NCI-H526 (cell line): Measurements from ENCODE around the gene HMGCS2.
A peak's percentile ranks its signal among the peaks of the same experiment; 100 is the strongest.
"Not testable (repeated sequence)": the region's sequence is repeated elsewhere in the genome, so short reads cannot be mapped to it uniquely, and the experiment has no call there.

ENCODE experiments used
- DNase-seq, 2 experiments: peaks; one replicate each; lab custom pipeline; 2025; lab: John Stamatoyannopoulos, UW

Gene HMGCS2

DNA sequence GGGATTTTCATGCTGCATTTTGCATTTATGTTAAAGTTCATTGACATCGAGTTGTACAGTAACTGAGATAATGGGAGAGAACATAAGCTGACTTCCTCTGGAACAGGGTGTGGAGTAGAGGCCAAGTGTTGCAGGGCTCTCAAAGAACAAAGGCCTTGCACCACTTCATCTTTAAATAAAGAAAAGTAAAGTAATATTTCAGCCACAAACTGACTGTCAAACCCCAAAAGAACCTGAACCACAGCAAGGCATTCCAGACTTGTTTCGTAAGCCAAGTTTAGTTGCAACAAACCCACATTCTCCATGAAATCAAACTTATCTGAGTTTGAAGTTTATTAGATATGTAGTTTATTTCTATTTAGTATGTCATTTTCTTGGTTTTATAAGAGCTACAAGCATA lies 19.1 kb upstream of the HMGCS2 start:
- DNase-seq, result no peak

GRCh38 chr1:119786473-119787050 lies 17.9 kb upstream of the HMGCS2 start:
- DNase-seq, result not testable (repeated sequence)

DNA sequence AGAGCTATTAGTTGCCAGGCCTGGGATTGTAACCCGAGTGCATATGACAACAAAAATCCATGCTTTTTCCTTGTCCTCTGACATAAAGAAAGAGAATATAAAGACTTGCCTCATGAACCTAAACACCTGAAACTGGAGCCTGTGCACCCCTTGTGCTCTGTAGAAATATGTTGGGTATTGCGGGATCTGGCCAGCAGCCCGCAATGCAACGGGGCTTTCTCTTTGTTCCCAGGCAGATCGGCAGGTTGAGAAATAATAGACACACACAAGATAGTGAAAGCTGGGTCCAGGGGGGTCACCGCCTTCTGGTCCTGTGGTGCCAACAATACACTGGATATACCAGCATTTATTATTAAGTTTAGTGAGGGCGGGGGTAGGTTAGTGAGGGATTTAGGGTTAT lies 17.3 kb upstream of the HMGCS2 start:
- not testable (repeated sequence) for DNase-seq

GRCh38 chr1:119784191-119784781 lies 15.6 kb upstream of the HMGCS2 start:
- no peak for DNase-seq

GRCh38 chr1:119783354-119784185 lies 14.9 kb upstream of the HMGCS2 start:
- no peak for DNase-seq

- DNase-seq, result no peak
Measured at GRCh38 chr1:119782631-119783325, 14.1 kb upstream of the HMGCS2 start.

DNA sequence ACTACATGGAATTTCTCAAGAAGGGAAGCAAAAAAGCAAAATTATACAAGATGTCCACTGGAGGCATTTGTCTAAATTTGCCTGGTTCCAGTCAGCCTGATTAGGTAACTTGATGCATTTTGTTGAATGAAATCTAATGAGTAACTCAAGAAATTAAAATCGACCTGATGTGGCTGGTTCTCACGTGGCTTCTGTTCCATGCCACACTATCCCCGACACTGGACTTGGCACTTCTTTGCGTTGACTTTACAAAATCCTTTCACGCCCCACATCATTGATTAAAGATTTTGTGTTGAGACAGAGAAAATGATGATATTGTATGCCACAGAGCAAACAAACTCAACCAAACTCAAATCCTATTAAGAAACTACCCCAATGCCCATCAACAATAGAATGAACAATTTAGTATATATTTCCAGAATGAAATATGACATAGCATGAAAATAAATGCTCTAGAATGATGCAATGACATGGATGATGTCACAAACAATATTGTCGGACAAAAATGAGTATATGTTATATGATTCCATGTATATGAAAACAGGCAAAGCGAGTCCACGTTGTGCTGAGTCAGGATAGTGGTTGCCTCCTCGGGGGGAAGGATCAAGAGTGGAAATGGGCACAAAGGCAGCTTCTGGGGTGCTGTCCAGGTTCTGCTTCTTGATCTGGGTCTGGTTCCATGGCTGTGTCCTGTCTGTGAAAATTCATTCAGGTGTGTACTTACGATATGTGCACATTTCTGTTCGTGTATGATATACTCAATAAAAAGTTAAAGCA lies 12.9 kb upstream of the HMGCS2 start:
- no peak for DNase-seq

- DNase-seq, result peak; percentile 87 to 90
Measured at GRCh38 chr1:119779869-119780356, 11.2 kb upstream of the HMGCS2 start.

- no peak for DNase-seq
Measured at GRCh38 chr1:119778886-119779560, 10.3 kb upstream of the HMGCS2 start.

DNA sequence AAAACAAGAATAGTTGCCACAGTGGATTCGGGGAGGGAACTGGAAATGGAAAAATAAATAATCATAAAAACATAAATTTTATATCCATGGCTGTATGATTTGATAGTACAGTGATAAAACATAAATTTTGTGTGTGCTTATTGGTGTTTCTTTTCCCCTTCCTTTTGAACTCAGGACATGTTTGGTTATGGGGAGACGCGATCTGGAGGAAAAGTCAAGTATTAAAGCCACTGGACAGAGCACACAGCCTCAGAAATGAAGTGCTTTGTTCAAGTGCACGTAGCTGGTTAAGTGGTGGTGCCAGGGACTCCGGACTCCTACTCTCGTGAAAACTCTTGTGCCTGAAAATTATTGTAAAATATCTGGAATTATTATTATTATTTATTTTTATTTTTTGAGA lies 9.7 kb upstream of the HMGCS2 start:
- no peak for DNase-seq

GRCh38 chr1:119774746-119775490 lies 6.2 kb upstream of the HMGCS2 start:
- no peak for DNase-seq

- DNase-seq, result peak in 1 of 2 experiments; percentile 9
Measured at GRCh38 chr1:119773711-119774241, 5.1 kb upstream of the HMGCS2 start.

GRCh38 chr1:119772298-119772697 lies 3.6 kb upstream of the HMGCS2 start:
- no peak for DNase-seq

- no peak for DNase-seq
Measured at GRCh38 chr1:119771770-119772169, 3.1 kb upstream of the HMGCS2 start.

GRCh38 chr1:119771016-119771415 lies 2.3 kb upstream of the HMGCS2 start:
- DNase-seq, result no peak

DNA sequence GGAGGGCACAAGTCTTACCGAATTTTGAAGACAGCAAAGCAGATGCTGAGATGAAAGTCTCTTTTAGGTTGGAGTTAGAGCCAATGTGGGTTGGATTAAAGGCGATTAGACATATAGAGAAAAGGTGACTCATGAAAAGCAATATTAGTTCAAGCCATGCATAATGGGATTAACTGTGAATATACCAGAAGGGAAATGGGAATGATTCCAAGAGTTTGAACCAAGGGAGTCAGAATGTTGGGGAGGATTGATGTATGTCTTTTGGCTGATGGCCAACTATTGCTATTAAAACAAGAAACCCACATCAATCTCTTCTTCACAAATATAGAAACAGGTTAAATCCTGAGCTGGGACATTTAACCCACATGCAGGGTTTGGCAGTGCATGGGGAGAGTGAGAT lies 1.2 kb downstream of the HMGCS2 start:
- no peak for DNase-seq

DNA sequence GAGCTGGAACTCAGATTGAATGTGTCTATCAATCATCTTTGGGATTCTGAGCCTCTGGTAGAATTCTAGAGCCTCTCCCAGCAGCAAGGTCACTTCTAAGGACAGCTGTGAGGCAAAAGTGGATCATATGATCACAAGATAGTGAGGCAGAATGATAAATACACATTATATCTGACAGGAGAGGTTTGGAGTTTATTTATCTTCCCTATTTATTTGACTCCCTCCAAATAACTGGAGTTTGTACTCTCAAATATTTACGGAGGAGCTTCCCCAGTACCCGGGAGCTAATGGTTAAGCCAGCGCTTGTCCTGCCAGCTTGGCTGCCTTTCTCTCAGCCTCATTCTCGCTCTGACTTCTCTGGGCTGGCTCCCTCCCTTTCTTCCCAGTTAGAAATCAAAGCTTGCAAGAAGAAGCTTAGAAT lies 2.3 kb downstream of the HMGCS2 start:
- no peak for DNase-seq

GRCh38 chr1:119764220-119764619 lies 4.5 kb downstream of the HMGCS2 start:
- DNase-seq, result peak; percentile 44 to 74

- DNase-seq, result no peak
Measured at GRCh38 chr1:119762953-119763352, 5.8 kb downstream of the HMGCS2 start.

DNA sequence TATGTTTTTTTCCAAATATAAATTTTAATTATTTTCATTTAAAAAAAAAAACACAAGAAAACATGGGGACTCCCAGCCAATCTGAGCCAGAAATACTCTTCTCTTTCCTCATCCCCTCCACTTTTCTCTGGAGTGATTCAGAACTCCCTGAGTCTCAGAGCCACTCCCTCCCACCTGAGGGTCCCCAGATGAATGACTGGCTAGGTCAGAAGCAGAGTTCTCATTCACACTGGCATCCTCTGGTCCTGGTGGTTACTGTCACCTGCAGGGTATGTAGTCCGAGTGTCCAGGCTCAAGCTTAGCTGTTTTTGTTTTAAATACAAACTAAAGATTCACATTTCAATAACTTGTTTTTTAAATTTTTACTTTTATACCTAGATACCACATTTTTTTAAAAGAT lies 6.3 kb downstream of the HMGCS2 start:
- no peak for DNase-seq
